DOHH2 (cell line): ENCODE measurements around the gene CAPN10.

Source experiments
- EZH2phosphoT487 ChIP-seq: fragments of 200-600 bp; sonication (generic); IDR thresholded peaks from 2 replicates; pipeline ENCODE4 v1.6.1; 2017; ENCODE audit warnings: borderline replicate concordance, mild to moderate bottlenecking, antibody characterized with exemption, low read length, moderate library complexity, mixed read lengths
- TF ChIP-seq, protein P1 (sequence below): fragments of 200-600 bp; sonication (generic); IDR thresholded peaks from one replicate; pipeline ENCODE4 v1.5.1; 2014; ENCODE audit warnings: antibody characterized with exemption, mild to moderate bottlenecking, low read depth, low read length; ENCODE audit not compliant: poor library complexity, severe bottlenecking

DNA sequence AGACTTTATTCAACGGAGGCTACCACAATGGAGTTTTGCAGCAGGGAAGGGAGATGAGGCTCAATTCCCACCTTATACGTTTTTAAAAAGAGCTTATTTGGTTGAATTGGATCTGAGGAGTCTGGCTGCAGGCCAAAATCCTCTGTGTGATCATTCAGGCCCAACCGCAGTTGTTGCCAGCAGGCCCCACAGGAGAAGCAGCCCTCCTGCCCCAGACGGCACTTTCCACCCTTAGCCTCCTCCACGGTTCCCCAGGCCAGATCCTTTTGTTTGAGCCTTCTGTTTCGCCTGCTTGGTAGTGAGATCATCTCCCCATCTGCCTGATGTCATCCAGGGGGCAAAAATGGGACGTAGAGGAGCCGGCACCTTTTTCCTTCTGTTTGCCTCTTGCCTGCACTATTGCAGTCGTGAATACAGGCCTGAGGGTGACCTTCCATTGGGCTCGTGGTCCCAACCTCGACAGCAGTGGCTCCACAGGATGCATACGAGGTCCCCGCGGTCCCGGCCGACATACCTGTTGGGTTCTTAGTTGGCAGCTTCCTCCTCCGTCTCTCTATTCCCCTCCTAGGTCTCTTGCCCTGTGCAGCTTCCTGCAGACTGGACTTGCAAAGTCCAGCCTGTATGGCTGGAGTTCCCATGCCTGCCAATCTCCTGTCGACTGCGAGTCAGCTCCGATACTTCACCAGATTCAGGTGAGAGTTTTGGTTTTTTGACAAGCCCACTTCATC is 29.4 kb downstream of the CAPN10 start:
- TF ChIP-seq, protein P1, sequence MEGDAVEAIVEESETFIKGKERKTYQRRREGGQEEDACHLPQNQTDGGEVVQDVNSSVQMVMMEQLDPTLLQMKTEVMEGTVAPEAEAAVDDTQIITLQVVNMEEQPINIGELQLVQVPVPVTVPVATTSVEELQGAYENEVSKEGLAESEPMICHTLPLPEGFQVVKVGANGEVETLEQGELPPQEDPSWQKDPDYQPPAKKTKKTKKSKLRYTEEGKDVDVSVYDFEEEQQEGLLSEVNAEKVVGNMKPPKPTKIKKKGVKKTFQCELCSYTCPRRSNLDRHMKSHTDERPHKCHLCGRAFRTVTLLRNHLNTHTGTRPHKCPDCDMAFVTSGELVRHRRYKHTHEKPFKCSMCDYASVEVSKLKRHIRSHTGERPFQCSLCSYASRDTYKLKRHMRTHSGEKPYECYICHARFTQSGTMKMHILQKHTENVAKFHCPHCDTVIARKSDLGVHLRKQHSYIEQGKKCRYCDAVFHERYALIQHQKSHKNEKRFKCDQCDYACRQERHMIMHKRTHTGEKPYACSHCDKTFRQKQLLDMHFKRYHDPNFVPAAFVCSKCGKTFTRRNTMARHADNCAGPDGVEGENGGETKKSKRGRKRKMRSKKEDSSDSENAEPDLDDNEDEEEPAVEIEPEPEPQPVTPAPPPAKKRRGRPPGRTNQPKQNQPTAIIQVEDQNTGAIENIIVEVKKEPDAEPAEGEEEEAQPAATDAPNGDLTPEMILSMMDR: no peak
- no peak for TF ChIP-seq EZH2phosphoT487
